GM12878 (cell line): ENCODE measurements around the gene SLC16A10. TPM values are rescaled to one million over a fixed set of nuclear protein-coding genes. Genes with fewer than 3 reads are reported as not detected.

Experiments
- ATAC-seq: fragments of 200-7000 bp; cut with Tn5 transposase; 3 replicates; pipeline ENCODE4 v1.9.1; 2020; ENCODE audit warnings: mild to moderate bottlenecking, moderate library complexity
- BruUV-seq: library from RNA; stranded (reverse); fragments of 400-500 nt; replicated peaks from 2 replicates; lab custom pipeline; 2021; lab: Mats Ljungman, UMichigan
- CTCF ChIA-PET: fragments of 300-600 bp; sonication (Branson Sonifier 250); formaldehyde crosslinking; extraction: SDS; loops from one replicate; lab custom pipeline; 2021; ENCODE audit warnings: inconsistent platforms; lab: Yijun Ruan, JAX
- POLR2A ChIA-PET: fragments of 350-600 bp; formaldehyde crosslinking; extraction: SDS; loops from one replicate; lab custom pipeline; 2021; ENCODE audit warnings: inconsistent platforms; lab: Charles Lee
- RAD21 ChIA-PET: fragments of 300-600 bp; sonication (Branson Sonifier 250); formaldehyde crosslinking; loops from one replicate; lab custom pipeline; 2023; ENCODE audit warnings: antibody characterized with exemption; ENCODE audit not compliant: unreplicated experiment; lab: Charles Lee
- SMC1A ChIA-PET: fragments of 300-600 bp; sonication (Branson Sonifier 250); formaldehyde crosslinking; loops from one replicate; lab custom pipeline; 2023; ENCODE audit not compliant: unreplicated experiment, uncharacterized antibody; lab: Charles Lee
- DNase-seq: peaks from one replicate; pipeline ENCODE4 v3.0.0-alpha.2; 2011; ENCODE audit warnings: low read depth, low spot score
- FAIRE-seq: peaks from 3 replicates; lab custom pipeline; 2011; peaks lifted over from hg19 to GRCh38; lab: Jason Lieb, UNC
- H2AFZ ChIP-seq: 2 replicates; pipeline ENCODE4 v1.6.0; 2011; ENCODE audit warnings: low read depth, low read length, control low read depth; ENCODE audit not compliant: control insufficient read depth
- H3K27ac ChIP-seq: 2 replicates; pipeline ENCODE4 v1.5.1; 2011; ENCODE audit warnings: control low read depth; ENCODE audit not compliant: control insufficient read depth, insufficient read depth
- H3K27me3 ChIP-seq, 2 experiments: replicated peaks in 1 of 2; 2 replicates each; pipeline versions ENCODE4 v1.6.0 to v1.6.1; 2011; ENCODE audit warnings: low read length in 1 of 2; ENCODE audit not compliant: control insufficient read depth in 2 of 2, insufficient read depth in 2 of 2
- H3K36me3 ChIP-seq, 2 experiments: 2 replicates each; pipeline ENCODE4 v1.5.1; 2011; ENCODE audit warnings: low read length in 1 of 2; ENCODE audit not compliant: control insufficient read depth in 2 of 2, insufficient read depth in 2 of 2
- H3K4me1 ChIP-seq: 2 replicates; pipeline ENCODE4 v1.6.1; 2011; ENCODE audit warnings: mild to moderate bottlenecking, low read length, moderate library complexity, mixed read lengths; ENCODE audit not compliant: control insufficient read depth, insufficient read depth
- H3K4me2 ChIP-seq: 2 replicates; pipeline ENCODE4 v1.6.0; 2011; ENCODE audit warnings: control low read depth; ENCODE audit not compliant: control insufficient read depth, insufficient read depth
- H3K4me3 ChIP-seq: fragments of 200-600 bp; sonication (generic); 2 replicates; pipeline ENCODE4 v1.5.1; 2016
- H3K79me2 ChIP-seq: 2 replicates; pipeline ENCODE4 v1.6.0; 2011; ENCODE audit warnings: low read length; ENCODE audit not compliant: control insufficient read depth, insufficient read depth
- H3K9ac ChIP-seq: 2 replicates; pipeline ENCODE4 v1.8.0; 2011; ENCODE audit warnings: low read length, control low read depth, mixed read lengths; ENCODE audit not compliant: control insufficient read depth, insufficient read depth
- H3K9me3 ChIP-seq: replicated peaks from 3 replicates; pipeline ENCODE4 v1.5.1; 2011; ENCODE audit warnings: mild to moderate bottlenecking, low read length; ENCODE audit not compliant: control insufficient read depth, insufficient read depth
- H4K20me1 ChIP-seq: 2 replicates; pipeline ENCODE4 v1.6.0; 2011; ENCODE audit not compliant: control insufficient read depth, insufficient read depth
- ATF3 ChIP-seq: IDR thresholded peaks from 2 replicates; pipeline ENCODE4 v1.6.1; 2011; ENCODE audit warnings: low read depth, mild to moderate bottlenecking, low read length, moderate library complexity, borderline replicate concordance; ENCODE audit errors: extremely low read depth
- BCL11A ChIP-seq: IDR thresholded peaks from 2 replicates; pipeline ENCODE4 v1.6.1; 2011; ENCODE audit warnings: low read depth, low read length
- BRCA1 ChIP-seq: IDR thresholded peaks from 2 replicates; pipeline ENCODE4 v1.6.1; 2011; ENCODE audit warnings: low read depth, low read length, improper control_type of control experiment
- HDAC2 ChIP-seq: fragments of 200-600 bp; sonication (generic); IDR thresholded peaks from 2 replicates; pipeline ENCODE4 v1.6.1; 2017
- NRF1 ChIP-seq: conservative IDR thresholded peaks from 2 replicates; pipeline ENCODE4 v1.6.1; 2011; ENCODE audit warnings: mild to moderate bottlenecking, low read depth, low read length, improper control_type of control experiment
- SPI1 ChIP-seq: IDR thresholded peaks from 2 replicates; pipeline ENCODE4 v1.6.1; 2011; ENCODE audit warnings: low read depth, mild to moderate bottlenecking, low read length, moderate library complexity, borderline replicate concordance; ENCODE audit not compliant: insufficient read depth
- SRF ChIP-seq, 2 experiments: IDR thresholded peaks; 2 replicates each; pipeline ENCODE4 v1.6.1; 2011; ENCODE audit warnings: low read depth in 2 of 2, low read length in 2 of 2, mild to moderate bottlenecking in 1 of 2, moderate library complexity in 1 of 2
- SUPT20H ChIP-seq: IDR thresholded peaks from 2 replicates; pipeline ENCODE4 v1.6.1; 2011; ENCODE audit warnings: low read depth, mild to moderate bottlenecking, low read length, moderate library complexity, borderline replicate concordance; ENCODE audit not compliant: control insufficient read depth
- SUZ12 ChIP-seq: fragments of 200-600 bp; sonication (generic); IDR thresholded peaks from one replicate; pipeline ENCODE4 v1.6.1; 2018; ENCODE audit warnings: antibody characterized with exemption, mild to moderate bottlenecking; ENCODE audit not compliant: unreplicated experiment
- ZBTB4 ChIP-seq: fragments of 450-650 bp; formaldehyde crosslinking; IDR thresholded peaks from 2 replicates; pipeline ENCODE4 v1.4.0; 2022; ENCODE audit warnings: mild to moderate bottlenecking, moderate library complexity
- ZNF384 ChIP-seq: IDR thresholded peaks from 2 replicates; pipeline ENCODE4 v1.6.1; 2012; ENCODE audit warnings: low read depth, mild to moderate bottlenecking, low read length, improper control_type of control experiment, borderline replicate concordance
- WGBS: methylation state at CpG from one replicate; pipeline ENCODE4 v1.1.6; 2016; ENCODE audit warnings: low lambda C conversion rate; ENCODE audit not compliant: insufficient replicate concordance, insufficient coverage; ENCODE audit errors: missing lambda C conversion rate; 5-methylcytosine and 5-hydroxymethylcytosine counted together
- in situ Hi-C: fragments of 300-500 bp; cut with MboI; formaldehyde crosslinking; loops from 9 replicates; pipeline ENCODE4 v1.14.3; 2018; ENCODE audit warnings: mixed read lengths
- intact Hi-C: fragments of 100-400 bp; cut with micrococcal nuclease; formaldehyde crosslinking; loops from one replicate; pipeline ENCODE4 v1.14.2; 2022; ENCODE audit not compliant: unreplicated experiment
- polyA plus RNA-seq, 11 experiments: library from polyadenylated mRNA; depleted of rRNA in 4 of 11; unstranded in 6 of 11; stranded (reverse) in 5 of 11; fragments of >200 nt; fragmentation: Nextera tagmentation in 4 of 11; fragmentation: Illumina TruSeq in 1 of 11; extraction: Ambion mirVana in 4 of 11; extraction: Trizol in 1 of 11; gene quantifications; 1 replicate in 1 of 11; 2 replicates in 10 of 11; pipeline versions ENCODE4 v1.2.1 to v1.2.3, GENCODE V29; 2011 to 2016; ENCODE audit warnings: inconsistent platforms in 2 of 11, missing spikeins in 2 of 11, low read depth in 1 of 11
- total RNA-seq, 4 experiments: library from RNA; depleted of rRNA in 3 of 4; stranded (reverse); fragments of >200 nt in 3 of 4; fragmentation: Illumina TruSeq in 1 of 4; extraction: Trizol in 1 of 4; gene quantifications; 2 replicates each; pipeline versions ENCODE4 v1.2.1 to v1.2.3, GENCODE V29; 2013 to 2021

The SLC16A10 gene
- total and polyA plus RNA-seq, 10 of the 15 experiments (the other 5 are each of a cell fraction or from before 2014, with no cell fraction given) = 2.3 to 19.0 (median 8.0) TPM

- intact Hi-C loops (no loop called here), in situ Hi-C loops (no loop called here)
- RAD21 ChIA-PET = no interaction called here
- no peak for TF ChIP-seq SPI1
- no peak for TF ChIP-seq SUZ12
- TF ChIP-seq NRF1 = no peak
- no peak for TF ChIP-seq ZBTB4 (CRISPR knock-in tag)
- TF ChIP-seq SUPT20H = no peak
- no peak for TF ChIP-seq BRCA1
- TF ChIP-seq SRF (IDR thresholded peaks at IDR 0.05; ENCODE audit: low read depth in 2 of 2, low read length in 2 of 2) = no peak
- TF ChIP-seq HDAC2 = no peak
- no peak for TF ChIP-seq ATF3
- TF ChIP-seq BCL11A = no peak
- TF ChIP-seq ZNF384 = no peak
- SMC1A ChIA-PET = interaction anchor here (1.2 kb wide), 1 partner anchor 10 kb away, joined by 3 read pairs; no protein-coding TSS in a partner anchor
- POLR2A ChIA-PET = no interaction called here
- no peak for FAIRE-seq
- DNase-seq = no peak
- Histone ChIP-seq H4K20me1 (no peaks in the 10 kb centered on the region), H3K79me2 (no peaks in the 10 kb centered on the region), H3K4me3 (no peak overlapping the region), H3K4me2 (no peak overlapping the region), H3K9ac (no peak overlapping the region), H3K9me3 (no peaks in the 10 kb centered on the region), H3K36me3 (no peaks in the 10 kb centered on the region), H3K27me3 (no peaks in the 10 kb centered on the region), H3K27ac (no peak overlapping the region), H3K4me1 (no peaks in the 10 kb centered on the region), H2AFZ (no peak overlapping the region)
- CTCF ChIA-PET = no interaction called here
- no TSS peak for BruUV-seq
- 3% methylated on average over 5 of the region's 5 CpGs for WGBS
- no peak for ATAC-seq
Observed at GRCh38 chr6:111080698-111081097, 6.6 kb upstream of the SLC16A10 start.
